Activated T-cell treated with anti-CD3 and anti-CD28 coated beads, Interleukin-2, amount 50 U/mL, for 48 hours (primary cell): ENCODE data around the gene ANAPC5.
"Not testable (repeated sequence)": the region's sequence is repeated elsewhere in the genome, so short reads cannot be mapped to it uniquely, and the experiment has no call there.

Experiments used
- DNase-seq, 2 experiments: peaks; one replicate each; pipeline ENCODE4 v3.0.0-alpha.2; 2020

The ANAPC5 gene

GRCh38 chr12:121310231-121310630 is 42.0 kb downstream of the ANAPC5 start:
- not testable (repeated sequence) for DNase-seq

GRCh38 chr12:121307397-121307796 is 44.8 kb downstream of the ANAPC5 start:
- not testable (repeated sequence) for DNase-seq

DNA sequence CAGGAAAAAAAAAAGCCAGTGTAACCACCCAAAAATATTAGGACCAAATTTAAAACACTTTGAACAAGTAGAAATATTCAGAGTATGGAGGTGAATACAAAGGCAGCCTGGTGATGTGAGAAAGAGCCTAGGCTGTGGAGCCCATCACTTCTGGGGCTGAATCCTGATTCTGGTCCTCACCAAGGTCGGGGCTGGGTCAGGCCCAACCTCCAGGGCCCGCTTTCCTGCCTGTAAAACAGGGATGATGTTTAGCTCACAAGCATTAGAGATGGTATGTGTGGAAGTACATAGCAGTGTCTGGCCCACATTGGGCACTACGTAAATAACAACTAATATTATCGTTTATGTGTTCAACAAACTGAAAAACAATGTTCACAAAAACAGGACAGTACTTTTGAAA is 47.9 kb downstream of the ANAPC5 start:
- no peak for DNase-seq

DNA sequence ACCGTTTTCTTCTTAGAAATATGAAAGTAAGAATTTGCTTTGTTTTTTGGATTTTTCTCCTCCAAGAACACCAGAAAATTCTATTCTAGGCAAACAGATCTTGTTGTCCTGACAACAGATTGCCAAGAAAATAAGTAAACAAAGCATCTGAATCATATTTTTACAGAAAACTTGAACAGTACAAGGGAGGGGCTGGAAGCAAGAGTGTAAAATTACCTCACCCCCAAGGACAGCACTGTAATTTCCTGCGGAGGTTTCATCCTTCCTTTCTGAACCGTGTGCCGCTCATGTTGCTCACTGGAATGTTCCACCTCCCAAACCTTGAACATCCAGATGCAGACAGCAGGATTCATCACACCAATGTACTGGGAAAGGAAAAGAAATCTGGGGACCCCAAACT is 50.3 kb downstream of the ANAPC5 start:
- DNase-seq = no peak

GRCh38 chr12:121300083-121300819 is 52.0 kb downstream of the ANAPC5 start:
- no peak for DNase-seq

DNA sequence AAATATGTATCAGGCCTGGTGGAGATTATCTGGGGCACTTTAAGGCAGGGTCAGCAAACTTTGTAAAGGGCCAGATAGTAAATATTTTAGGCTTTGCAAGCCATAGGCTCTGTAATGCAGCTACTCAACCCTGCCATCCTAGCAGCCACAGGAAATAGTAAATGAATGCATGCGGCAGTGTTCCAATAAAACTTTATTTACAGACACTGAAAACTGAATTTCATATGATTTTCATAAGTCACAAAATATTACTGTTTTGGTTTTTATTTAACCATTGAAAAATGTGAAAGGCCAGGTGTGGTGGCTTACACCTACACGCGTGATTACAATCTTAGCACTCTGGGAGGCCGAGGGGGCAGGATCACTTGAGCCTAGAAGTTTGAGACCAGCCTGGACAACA is 52.5 kb downstream of the ANAPC5 start:
- no peak for DNase-seq

DNA sequence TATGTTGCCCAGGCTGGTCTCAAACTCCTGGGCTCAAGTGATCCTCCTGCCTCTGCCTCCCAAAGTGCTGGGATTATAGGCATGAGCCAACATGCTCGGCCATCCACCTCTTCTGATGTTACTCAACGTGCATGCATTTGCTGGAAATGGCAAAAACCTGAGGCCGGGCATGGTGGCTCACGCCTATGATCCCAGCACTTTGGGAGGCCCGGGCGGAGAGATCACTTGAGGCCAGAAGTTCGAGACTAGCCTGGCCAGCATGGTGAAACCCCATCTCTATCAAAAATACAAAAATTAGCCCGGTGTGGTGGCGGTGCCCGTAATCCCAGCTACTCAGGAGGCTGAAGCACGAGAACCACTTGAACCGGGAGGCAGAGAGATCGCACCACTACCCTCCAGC is 53.8 kb downstream of the ANAPC5 start:
- DNase-seq = not testable (repeated sequence)

DNA sequence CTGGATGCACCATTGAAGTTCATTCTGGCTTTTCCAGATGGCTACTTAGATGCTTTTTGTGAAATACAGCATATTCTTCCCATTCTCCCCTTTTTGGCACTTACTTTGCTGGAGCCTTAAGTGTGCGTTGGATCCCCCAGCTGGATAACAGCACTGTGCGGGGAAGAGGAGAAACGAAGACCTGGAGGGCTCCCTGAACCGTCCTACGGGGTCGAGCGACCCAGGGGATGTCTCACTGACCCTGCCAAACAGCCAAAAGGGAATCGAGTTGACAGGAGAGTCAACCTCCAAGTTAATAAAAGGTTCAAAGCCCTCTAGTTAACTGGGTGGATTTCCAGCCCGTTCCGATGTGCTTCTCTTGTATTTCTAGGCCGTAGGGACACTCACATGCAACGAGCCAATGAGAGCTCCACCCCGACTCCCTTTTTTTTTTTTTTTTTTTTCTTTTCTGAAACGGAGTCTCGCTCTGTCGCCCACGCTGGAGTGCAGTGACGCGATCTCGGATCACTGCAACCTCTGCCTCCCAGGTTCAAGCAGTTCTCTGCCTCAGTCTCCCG is 54.7 kb downstream of the ANAPC5 start:
- DNase-seq = peak; percentile 71 to 76

GRCh38 chr12:121296618-121297434 is 55.4 kb downstream of the ANAPC5 start, which contains the start of gene CAMKK2:
Gene CAMKK2 (minus strand): TSS chr12:121296709. CDS start chr12:121274526, 22,183 bp downstream.
- DNase-seq = peak; percentile 89 to 93

- DNase-seq = peak in 1 of 2 experiments; percentile 65
Observed at GRCh38 chr12:121295746-121296617, 56.2 kb downstream of the ANAPC5 start.

- peak in 1 of 2 experiments; percentile 27 for DNase-seq
Observed at GRCh38 chr12:121295116-121295745, 57.0 kb downstream of the ANAPC5 start.

DNA sequence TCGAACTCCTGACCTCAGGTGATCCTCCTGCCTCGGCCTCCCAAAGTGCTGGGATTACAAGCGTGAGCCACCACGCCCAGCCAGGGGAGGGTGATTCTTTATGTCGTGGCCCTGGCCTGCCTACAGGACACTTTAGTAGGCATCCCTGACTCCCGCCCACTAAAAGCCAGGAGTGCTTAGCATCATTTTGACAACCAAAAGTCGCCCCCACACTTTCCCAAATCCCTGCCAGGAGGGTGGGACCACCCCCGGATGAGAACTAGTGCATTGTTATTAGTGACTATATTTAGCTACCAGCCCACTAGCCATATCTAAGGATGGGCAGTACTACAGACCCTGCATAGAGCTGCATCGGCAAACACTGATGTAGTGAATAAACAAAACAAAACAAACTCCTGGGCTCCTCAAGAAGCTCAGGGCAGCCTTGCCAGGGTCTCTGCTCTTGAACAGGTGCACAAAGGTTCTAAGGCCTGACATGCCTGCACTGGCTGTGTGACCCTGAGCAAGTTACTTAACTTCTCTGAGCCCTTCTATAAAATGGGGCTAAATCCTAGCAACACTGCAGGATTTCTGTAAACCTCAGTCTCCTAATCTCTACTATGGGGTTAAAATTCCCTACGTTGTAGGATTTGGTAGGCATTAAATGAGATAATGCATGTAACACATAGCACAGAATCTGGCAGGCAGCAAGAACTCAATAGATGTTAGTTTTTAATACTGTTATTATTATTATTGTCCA is 57.9 kb downstream of the ANAPC5 start:
- DNase-seq = no peak

DNA sequence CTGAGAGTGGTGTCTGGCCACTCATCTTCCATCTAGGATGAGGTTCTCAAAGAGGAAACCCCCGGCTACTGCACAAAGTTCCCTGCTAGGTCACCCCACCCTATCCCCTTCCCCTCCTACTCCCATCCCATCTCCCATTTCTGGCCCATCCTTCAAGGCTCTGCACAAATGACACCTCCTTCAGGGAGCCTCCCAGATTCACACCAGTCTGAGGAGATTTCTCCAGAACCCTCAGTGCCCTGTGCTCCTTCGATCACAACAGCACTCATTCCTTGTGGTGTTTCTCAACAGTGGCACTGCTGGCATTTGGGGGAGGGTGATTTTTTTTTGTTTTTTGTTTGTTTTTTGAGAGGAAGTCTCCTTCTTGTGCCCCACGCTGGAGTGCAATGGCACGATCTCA is 58.6 kb downstream of the ANAPC5 start:
- DNase-seq = no peak

DNA sequence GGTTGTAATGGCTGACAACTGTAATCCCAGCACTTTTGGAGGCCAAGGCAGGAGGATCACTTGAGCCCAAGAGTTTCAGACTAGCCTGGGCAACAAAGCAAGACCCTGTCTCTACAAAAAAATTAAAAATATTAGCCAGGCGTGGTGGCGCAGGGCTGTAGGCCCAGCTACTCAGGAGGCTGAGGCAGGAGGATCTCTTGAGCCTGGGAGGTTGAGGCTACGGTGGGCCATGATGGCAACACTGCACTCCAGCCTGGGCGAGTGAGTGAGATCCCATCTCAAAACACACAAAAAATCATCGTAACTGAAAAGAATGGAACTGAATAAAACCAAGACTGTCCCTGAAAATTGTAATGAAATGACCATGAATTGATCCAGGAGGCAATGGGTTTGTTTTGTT is 61.8 kb downstream of the ANAPC5 start:
- no peak for DNase-seq

- DNase-seq = no peak
Observed at GRCh38 chr12:121289962-121290361, 62.2 kb downstream of the ANAPC5 start.

GRCh38 chr12:121288986-121289385 is 63.2 kb downstream of the ANAPC5 start:
- DNase-seq = no peak

GRCh38 chr12:121288158-121288845 is 63.9 kb downstream of the ANAPC5 start:
- no peak for DNase-seq

DNA sequence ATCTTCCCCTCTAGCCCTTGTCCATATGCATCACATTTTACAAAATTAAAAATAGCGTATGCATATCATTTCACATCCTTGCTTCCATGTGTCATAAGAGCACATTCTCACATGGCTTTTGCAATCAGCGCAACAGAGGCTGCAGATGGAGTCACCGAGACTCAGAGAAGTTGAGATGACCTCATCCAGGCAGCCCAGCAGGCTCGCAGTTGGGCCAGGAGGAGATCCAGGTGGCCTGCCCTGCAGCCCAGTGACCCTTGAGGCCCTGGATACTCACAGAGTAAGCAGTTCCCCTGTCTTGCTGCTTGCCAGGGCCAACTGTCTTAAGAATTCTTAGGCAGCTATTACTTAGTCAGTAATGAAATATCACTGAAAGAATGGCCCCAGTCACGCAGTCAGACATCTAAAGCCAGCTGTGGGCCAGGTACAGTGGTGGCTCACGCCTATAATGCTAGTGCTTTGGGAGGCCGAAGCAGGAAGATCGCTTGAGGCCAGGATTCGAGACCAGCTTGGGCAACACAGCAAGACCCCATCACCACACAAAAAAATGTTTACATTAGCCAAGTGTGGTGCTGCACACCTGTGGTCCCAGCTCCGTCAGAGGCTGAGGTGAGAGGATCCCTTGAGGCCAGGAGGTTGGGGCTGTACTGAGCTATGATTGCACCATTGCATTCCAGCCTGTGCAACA is 64.8 kb downstream of the ANAPC5 start:
- DNase-seq = no peak

- no peak for DNase-seq
Observed at GRCh38 chr12:121285856-121286255, 66.4 kb downstream of the ANAPC5 start.
